HCT116 (cell line): Measurements from ENCODE around the gene ADAD2. TPM values are rescaled to one million over a fixed set of nuclear protein-coding genes. Genes with fewer than 3 reads are reported as not detected.
A peak's percentile ranks its signal among the peaks of the same experiment; 100 is the strongest.

Experiments
- ATAC-seq: fragments of 200-7000 bp; cut with Tn5 transposase; 2 replicates; pipeline ENCODE4 v1.9.1; 2020; ENCODE audit warnings: mild to moderate bottlenecking, moderate library complexity
- BruUV-seq: library from RNA; stranded (reverse); fragments of 400-500 nt; replicated peaks from 2 replicates; lab custom pipeline; 2021; lab: Mats Ljungman, UMichigan
- CTCF ChIA-PET: fragments of 300-600 bp; sonication (Branson Sonifier 250); formaldehyde crosslinking; loops from one replicate; lab custom pipeline; 2021; ENCODE audit warnings: antibody characterized with exemption; lab: Charles Lee
- POLR2A ChIA-PET: fragments of 300-600, 350-600 bp; sonication (Branson Sonifier 250); formaldehyde crosslinking; loops from one replicate; lab custom pipeline; 2021; ENCODE audit warnings: antibody characterized with exemption; lab: Charles Lee
- RAD21 ChIA-PET, 2 experiments: fragments of 300-600 bp; sonication (Branson Sonifier 250); formaldehyde crosslinking; loops; one replicate each; lab custom pipeline; 2023; ENCODE audit warnings: low total read pairs in 2 of 2; ENCODE audit not compliant: uncharacterized antibody in 2 of 2, unreplicated experiment in 2 of 2, low non-redundant PET in 1 of 2; lab: Charles Lee
- DNase-seq: peaks from one replicate; pipeline ENCODE4 v3.0.0-alpha.2; 2010; ENCODE audit warnings: low read depth, low spot score
- H2AFZ ChIP-seq: fragments of 200-600 bp; shearing (Covaris generic), sonication (generic); 2 replicates; pipeline ENCODE4 v1.6.1; 2017; ENCODE audit warnings: low read depth, mixed run types, mixed read lengths, antibody characterized with exemption, low read length; ENCODE audit not compliant: poor library complexity, severe bottlenecking
- H3K27ac ChIP-seq: 2 replicates; pipeline ENCODE4 v1.5.1; 2012; ENCODE audit warnings: low read depth, low read length
- H3K27me3 ChIP-seq: fragments of 200-600 bp; sonication (generic); 2 replicates; pipeline ENCODE4 v1.6.1; 2016; ENCODE audit warnings: mixed run types, low read length, mixed read lengths; ENCODE audit not compliant: insufficient read depth
- H3K36me3 ChIP-seq, 2 experiments: fragments of 200-500 bp in 1 of 2; fragments of 200-600 bp in 1 of 2; sonication (Bioruptor generic) in 1 of 2; sonication (generic) in 1 of 2; 2 replicates each; pipeline versions ENCODE4 v1.5.1 to v1.6.1; 2014 to 2016; ENCODE audit warnings: low read length in 2 of 2, inconsistent platforms in 1 of 2, mixed read lengths in 1 of 2, mixed run types in 1 of 2; ENCODE audit not compliant: insufficient read depth in 2 of 2, control insufficient read depth in 1 of 2
- H3K4me1 ChIP-seq, 2 experiments: fragments of 200-600 bp in 1 of 2; sonication (generic) in 1 of 2; 2 replicates each; pipeline versions ENCODE4 v1.5.1 to v1.6.1; 2012 to 2017; ENCODE audit warnings: low read length in 2 of 2, inconsistent platforms in 1 of 2, mild to moderate bottlenecking in 1 of 2, mixed read lengths in 1 of 2, mixed run types in 1 of 2, moderate library complexity in 1 of 2; ENCODE audit not compliant: insufficient read depth in 2 of 2, control insufficient read depth in 1 of 2
- H3K4me2 ChIP-seq: fragments of 200-600 bp; sonication (generic); 2 replicates; pipeline ENCODE4 v1.6.1; 2017; ENCODE audit warnings: mixed run types, low read length, mixed read lengths
- H3K4me3 ChIP-seq, 2 experiments: fragments of 200-600 bp in 1 of 2; sonication (generic) in 1 of 2; replicated peaks in 1 of 2; 2 replicates each; pipeline ENCODE4 v1.5.1; 2011 to 2016; ENCODE audit warnings: low read length in 2 of 2, control low read depth in 1 of 2, low read depth in 1 of 2, mild to moderate bottlenecking in 1 of 2, mixed read lengths in 1 of 2, mixed run types in 1 of 2
- H3K79me2 ChIP-seq: fragments of 200-600 bp; sonication (generic); 2 replicates; pipeline ENCODE4 v1.6.1; 2017; ENCODE audit warnings: mild to moderate bottlenecking, mixed run types, low read length, moderate library complexity, mixed read lengths; ENCODE audit not compliant: insufficient read depth
- H3K9ac ChIP-seq: fragments of 200-600 bp; sonication (generic); 2 replicates; pipeline ENCODE4 v1.6.1; 2016; ENCODE audit warnings: low read length, mixed read lengths
- H3K9me2 ChIP-seq: fragments of 200-600 bp; sonication (generic), shearing (Covaris generic); 2 replicates; pipeline ENCODE4 v1.6.1; 2017; ENCODE audit warnings: mixed run types, mild to moderate bottlenecking, moderate library complexity; ENCODE audit not compliant: insufficient read depth
- H3K9me3 ChIP-seq, 2 experiments: fragments of 200-500 bp in 1 of 2; fragments of 200-600 bp in 1 of 2; sonication (Bioruptor generic) in 1 of 2; sonication (generic) in 1 of 2; 2 replicates each; pipeline ENCODE4 v1.6.1; 2014 to 2017; ENCODE audit warnings: low read length in 2 of 2, mixed read lengths in 2 of 2, inconsistent platforms in 1 of 2, low read depth in 1 of 2, mild to moderate bottlenecking in 1 of 2, mixed run types in 1 of 2, moderate library complexity in 1 of 2; ENCODE audit not compliant: control insufficient read depth in 1 of 2, insufficient read depth in 1 of 2
- H4K20me1 ChIP-seq: fragments of 200-600 bp; sonication (generic), shearing (Covaris generic); 2 replicates; pipeline ENCODE4 v1.6.1; 2017; ENCODE audit warnings: mixed run types, mild to moderate bottlenecking, moderate library complexity; ENCODE audit not compliant: insufficient read depth
- ATF3 ChIP-seq: IDR thresholded peaks from 2 replicates; pipeline ENCODE4 v1.6.1; 2012
- JUND ChIP-seq: IDR thresholded peaks from 2 replicates; pipeline ENCODE4 v1.6.1; 2012
- MAX ChIP-seq: IDR thresholded peaks from 2 replicates; pipeline ENCODE4 v1.6.1; 2012
- POLR2A ChIP-seq: IDR thresholded peaks from 2 replicates; pipeline ENCODE4 v1.7.0; 2011; ENCODE audit warnings: borderline replicate concordance; ENCODE audit not compliant: insufficient read depth, insufficient read length; ENCODE audit errors: extremely low read depth
- POLR2AphosphoS5 ChIP-seq: IDR thresholded peaks from 2 replicates; pipeline ENCODE4 v1.6.1; 2011; ENCODE audit warnings: mild to moderate bottlenecking, low read depth, low read length, moderate library complexity
- RAD21 ChIP-seq: IDR thresholded peaks from 2 replicates; pipeline ENCODE4 v1.6.1; 2012; ENCODE audit warnings: low read depth, mild to moderate bottlenecking
- SP1 ChIP-seq: IDR thresholded peaks from 2 replicates; pipeline ENCODE4 v1.6.1; 2012; ENCODE audit warnings: low read depth
- SRF ChIP-seq: IDR thresholded peaks from 2 replicates; pipeline ENCODE4 v1.6.1; 2012; ENCODE audit warnings: low read depth
- TCF7L2 ChIP-seq: IDR thresholded peaks from 2 replicates; pipeline ENCODE4 v1.7.0; 2011; ENCODE audit warnings: borderline replicate concordance, inconsistent platforms; ENCODE audit not compliant: insufficient read depth, insufficient read length; ENCODE audit errors: extremely low read depth
- ZBTB33 ChIP-seq: IDR thresholded peaks from 2 replicates; pipeline ENCODE4 v1.6.1; 2011; ENCODE audit warnings: mild to moderate bottlenecking, low read length, moderate library complexity; ENCODE audit not compliant: insufficient replicate concordance; ENCODE audit errors: extremely low read depth
- intact Hi-C: fragments of 100-400 bp; cut with micrococcal nuclease; formaldehyde crosslinking; loops from 2 replicates; pipeline ENCODE4 v1.10.0; 2022
- total RNA-seq: library from RNA; stranded (reverse); gene quantifications from one replicate; pipeline ENCODE4 v1.2.1, GENCODE V29; 2021; ENCODE audit not compliant: unreplicated experiment

Gene ADAD2
- total RNA-seq, 1 experiment from 2014 or later = not detected

DNA sequence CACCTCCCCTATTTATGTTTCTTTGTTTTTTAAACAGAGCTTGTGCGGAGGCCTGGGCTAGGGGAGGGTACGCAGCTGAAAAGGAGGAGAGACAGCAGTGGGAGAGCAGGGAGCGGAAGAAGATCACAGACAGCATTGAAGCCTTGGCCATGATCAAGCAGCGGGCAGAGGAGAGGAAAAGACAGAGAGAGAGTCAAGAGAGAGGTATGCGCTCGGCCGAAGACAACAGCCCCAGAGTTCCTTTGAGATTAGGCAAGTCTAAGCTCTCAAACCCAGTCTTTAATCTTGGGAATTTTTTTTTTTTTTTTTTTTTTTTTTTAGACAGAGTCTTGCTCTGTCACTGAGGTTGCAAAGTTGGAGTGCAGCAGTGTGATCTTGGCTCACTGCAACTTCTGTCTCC, 25.2 kb upstream of the ADAD2 start:
- no peak overlapping the region for H2AFZ ChIP-seq
- no peak overlapping the region for H3K27ac ChIP-seq
- intact Hi-C loops = no loop called here
- no peaks in the 10 kb centered on the region for H3K9me2 ChIP-seq
- no peak for DNase-seq
- POLR2A ChIA-PET = no interaction called here
- H3K36me3 ChIP-seq = no peaks in the 10 kb centered on the region
- no peak overlapping the region for H3K4me2 ChIP-seq
- TF ChIP-seq SRF = no peak
- no peaks in the 10 kb centered on the region for H3K79me2 ChIP-seq
- H3K4me1 ChIP-seq = no peaks in the 10 kb centered on the region
- CTCF ChIA-PET = interaction anchor here (1.1 kb wide), 1 partner anchor 21 kb away, joined by 3 read pairs; the partner anchor contains the start of gene TAF1C
- no peaks in the 10 kb centered on the region for H3K9me3 ChIP-seq
- peaks cover 9% of the 10 kb centered on the region; the same call in 1 of the 2 replicates for H3K27me3 ChIP-seq
- no peak overlapping the region for H3K9ac ChIP-seq
- H4K20me1 ChIP-seq = no peaks in the 10 kb centered on the region
- no peak for ATAC-seq
- no TSS peak for BruUV-seq
- no peak overlapping the region for H3K4me3 ChIP-seq
- RAD21 ChIA-PET = no interaction called here

DNA sequence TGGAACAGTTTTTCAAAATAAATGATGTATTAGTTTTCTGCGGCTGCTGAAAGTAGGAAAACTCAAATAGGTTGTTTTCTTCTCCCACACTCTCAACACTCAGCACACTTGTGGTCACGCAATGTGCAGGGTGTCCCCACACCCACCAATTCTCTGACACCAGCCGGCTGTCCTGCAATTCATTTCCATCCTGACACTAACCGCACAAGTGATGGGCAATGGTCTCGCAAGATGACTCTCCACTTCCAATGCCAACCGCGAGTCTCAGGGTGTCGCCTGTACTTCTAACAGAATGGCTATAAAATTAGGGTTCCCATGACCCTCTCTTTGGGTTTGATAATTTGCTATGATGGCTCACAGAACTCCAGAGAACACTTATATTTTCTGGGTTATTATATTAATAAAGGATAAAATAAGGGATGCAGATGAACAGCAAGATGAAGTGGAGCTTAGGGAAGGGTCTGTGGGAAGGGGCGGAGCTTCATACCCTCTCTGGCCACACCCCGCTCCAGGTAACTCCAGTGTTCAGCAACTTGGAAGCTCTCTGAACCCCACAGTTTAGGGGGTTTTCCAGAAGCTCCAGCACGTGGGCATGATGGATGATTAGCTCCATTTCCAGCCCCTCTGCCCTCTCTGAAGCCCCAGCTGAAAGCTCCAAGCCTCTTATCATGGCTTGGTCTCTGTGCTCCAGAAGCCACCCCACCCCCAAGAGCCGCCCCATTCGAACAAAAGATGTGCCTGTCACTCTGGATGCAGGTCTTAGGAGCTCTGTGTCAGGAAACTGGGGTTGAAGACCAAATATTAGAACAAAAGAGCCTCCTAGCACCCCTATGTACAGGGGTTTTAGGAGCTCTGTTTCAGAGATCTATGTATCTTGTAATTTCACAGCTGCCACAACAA, 23.9 kb upstream of the ADAD2 start:
- Histone ChIP-seq H3K9ac (no peak overlapping the region), H3K4me2 (no peak overlapping the region), H3K4me1 (no peaks in the 10 kb centered on the region), H3K9me2 (no peaks in the 10 kb centered on the region), H3K36me3 (no peaks in the 10 kb centered on the region), H2AFZ (no peak overlapping the region), H4K20me1 (no peaks in the 10 kb centered on the region), H3K9me3 (no peaks in the 10 kb centered on the region), H3K79me2 (no peaks in the 10 kb centered on the region), H3K4me3 (no peak overlapping the region), H3K27me3 (peaks cover 6% of the 10 kb centered on the region; the same call in 1 of the 2 replicates), H3K27ac (no peak overlapping the region)
- ChIA-PET CTCF (interaction anchor here (1.3 kb wide), 1 partner anchor 20 kb away, joined by 5 read pairs; the partner anchor contains the start of gene TAF1C), POLR2A (interaction anchor here (0.6 kb wide), 1 partner anchor 642 kb away, joined by 3 read pairs; no protein-coding TSS in a partner anchor), RAD21 (no interaction called here)
- DNase-seq (no peak), ATAC-seq (0 out of 2 replicates have a peak, but pooled peaks have one; percentile 45)
- BruUV-seq = no TSS peak
- intact Hi-C loops = no loop called here
- TF ChIP-seq JUND = no peak
- TF ChIP-seq TCF7L2 = no peak
- TF ChIP-seq MAX = no peak
- no peak for TF ChIP-seq RAD21
- TF ChIP-seq POLR2A = no peak
- TF ChIP-seq ATF3 = no peak
- no peak for TF ChIP-seq ZBTB33
- no peak for TF ChIP-seq POLR2AphosphoS5
- TF ChIP-seq SP1 = no peak
